CD4-positive, alpha-beta T cell (primary cell): ENCODE results near the gene ZNF268. TPM values are rescaled to one million over a fixed set of nuclear protein-coding genes. Genes with fewer than 3 reads are reported as not detected.

ENCODE experiments used
- ATAC-seq: fragments of 200-7000 bp; cut with Tn5 transposase; one replicate; pipeline ENCODE4 v1.10.0; 2022; ENCODE audit warnings: mild to moderate bottlenecking; ENCODE audit not compliant: poor library complexity
- CTCF ChIA-PET: fragments of 350-600 bp; sonication (Branson Sonifier 250); formaldehyde crosslinking; loops from one replicate; lab custom pipeline; 2021; ENCODE audit warnings: antibody characterized with exemption, inconsistent platforms; lab: Charles Lee
- POLR2A ChIA-PET: fragments of 350-600 bp; sonication (Branson Sonifier 250); formaldehyde crosslinking; loops from one replicate; lab custom pipeline; 2021; ENCODE audit warnings: antibody characterized with exemption, inconsistent platforms; lab: Charles Lee
- DNase-seq, 14 experiments: peaks; one replicate each; pipeline ENCODE4 v3.0.0-alpha.2; 2013 to 2020; ENCODE audit warnings: mixed read lengths in 2 of 14
- H3K27ac ChIP-seq, 2 donors: one replicate each; pipeline versions ENCODE4 v1.5.1 to v1.7.0; 2013; ENCODE audit warnings: low read length in 2 of 2, low read depth in 1 of 2, mild to moderate bottlenecking in 1 of 2
- H3K27me3 ChIP-seq, 2 experiments: 1 replicate in 1 of 2; 2 replicates in 1 of 2; pipeline versions ENCODE4 v1.6.1 to v1.7.0; 2013; ENCODE audit warnings: low read length in 2 of 2, control low read depth in 1 of 2, mild to moderate bottlenecking in 1 of 2, moderate library complexity in 1 of 2; ENCODE audit not compliant: insufficient read depth in 2 of 2, control insufficient read depth in 1 of 2
- H3K36me3 ChIP-seq: one replicate; pipeline ENCODE4 v1.6.1; 2013; ENCODE audit warnings: low read length, control low read depth; ENCODE audit not compliant: insufficient read depth
- H3K4me1 ChIP-seq: one replicate; pipeline ENCODE4 v1.6.1; 2013; ENCODE audit warnings: low read length, control low read depth; ENCODE audit not compliant: insufficient read depth
- H3K4me3 ChIP-seq: one replicate; pipeline ENCODE4 v1.5.1; 2013; ENCODE audit warnings: mild to moderate bottlenecking, low read length, moderate library complexity
- H3K9me3 ChIP-seq, 2 experiments: 1 replicate in 1 of 2; 2 replicates in 1 of 2; pipeline versions ENCODE4 v1.6.1 to v1.7.0; 2013; ENCODE audit warnings: low read length in 2 of 2, mild to moderate bottlenecking in 2 of 2, control low read depth in 1 of 2, moderate library complexity in 1 of 2; ENCODE audit not compliant: control insufficient read depth in 1 of 2, insufficient read depth in 1 of 2
- H3K27ac Mint-ChIP-seq: one replicate; pipeline ENCODE4 v1.8.0; 2020; ENCODE audit warnings: mixed read lengths
- H3K27me3 Mint-ChIP-seq: one replicate; pipeline ENCODE4 v1.8.0; 2021; ENCODE audit warnings: mixed read lengths
- H3K36me3 Mint-ChIP-seq: one replicate; pipeline ENCODE4 v1.8.0; 2021; ENCODE audit warnings: low read depth, mixed read lengths
- H3K4me1 Mint-ChIP-seq: one replicate; pipeline ENCODE4 v1.8.0; 2021; ENCODE audit warnings: low read depth, mixed read lengths
- H3K4me3 Mint-ChIP-seq: one replicate; pipeline ENCODE4 v1.8.0; 2020; ENCODE audit warnings: mild to moderate bottlenecking, mixed read lengths
- H3K9me3 Mint-ChIP-seq: one replicate; pipeline ENCODE4 v1.8.0; 2020; ENCODE audit warnings: mixed read lengths
- CTCF ChIP-seq: fragments of 200-600 bp; IDR thresholded peaks from one replicate; pipeline ENCODE4 v1.8.0; 2022; ENCODE audit warnings: antibody characterized with exemption, mild to moderate bottlenecking
- intact Hi-C, 2 experiments: fragments of 100-400 bp; cut with DNase I in 1 of 2; cut with micrococcal nuclease in 1 of 2; formaldehyde crosslinking; loops; one replicate each; pipeline versions ENCODE4 v1.15.1 to v1.9.0; 2023 to 2025; cut with DNase I, micrococcal nuclease
- total RNA-seq, 174 experiments: library from RNA in 2 of 174; stranded (reverse) in 2 of 174; gene quantifications; one replicate each; pipeline ENCODE4 v1.2.3 and lab custom pipeline; 2021 to 2026

ZNF268 gene
- total RNA-seq, 2 experiments from 2014 or later, result 15.1 to 17.6 TPM

- no peaks in the 10 kb centered on the region for H3K27me3 Mint-ChIP-seq
- H3K4me1 ChIP-seq, result no peaks in the 10 kb centered on the region
- no peak overlapping the region for H3K4me3 Mint-ChIP-seq
- CTCF ChIA-PET, result no interaction called here
- H3K27ac ChIP-seq, result no peak overlapping the region
- no peaks in the 10 kb centered on the region for H3K27me3 ChIP-seq
- H3K36me3 ChIP-seq, result peaks cover 49% of the 10 kb centered on the region
- ATAC-seq, result no peak
- no peak for TF ChIP-seq CTCF
- H3K36me3 Mint-ChIP-seq, result peaks cover 94% of the 10 kb centered on the region
- H3K4me3 ChIP-seq, result no peak overlapping the region
- H3K4me1 Mint-ChIP-seq, result no peaks in the 10 kb centered on the region
- H3K9me3 ChIP-seq, result peaks cover 36 to 96% of the 10 kb centered on the region in 2 experiments
- no peak overlapping the region for H3K27ac Mint-ChIP-seq
- DNase-seq, result no peak
- intact Hi-C loops, result no loop called here
- POLR2A ChIA-PET, result no interaction called here
- peaks cover 33% of the 10 kb centered on the region for H3K9me3 Mint-ChIP-seq
These were observed 25.1 kb upstream of the ZNF268 start for GRCh38 chr12:133156125-133156690.

- H3K9me3 ChIP-seq, result peaks cover 40 to 63% of the 10 kb centered on the region in 2 experiments
- no peaks in the 10 kb centered on the region for H3K27me3 Mint-ChIP-seq
- no peaks in the 10 kb centered on the region for H3K4me1 ChIP-seq
- H3K4me3 Mint-ChIP-seq, result no peak overlapping the region
- ATAC-seq (no peak), DNase-seq (no peak)
- H3K4me3 ChIP-seq, result no peak overlapping the region
- H3K4me1 Mint-ChIP-seq, result no peaks in the 10 kb centered on the region
- TF ChIP-seq CTCF, result no peak
- H3K36me3 Mint-ChIP-seq, result peaks cover 57% of the 10 kb centered on the region
- ChIA-PET POLR2A (no interaction called here), CTCF (no interaction called here)
- H3K36me3 ChIP-seq, result no peaks in the 10 kb centered on the region
- H3K27ac Mint-ChIP-seq, result no peak overlapping the region
- H3K27me3 ChIP-seq, result no peaks in the 10 kb centered on the region
- intact Hi-C loops, result no loop called here
- no peak overlapping the region for H3K27ac ChIP-seq
- peaks cover 33% of the 10 kb centered on the region for H3K9me3 Mint-ChIP-seq
These were observed 15.5 kb upstream of the ZNF268 start for GRCh38 chr12:133165776-133166175.

GRCh38 chr12:133172491-133172890, 8.8 kb upstream of the ZNF268 start:
- peaks cover 48% of the 10 kb centered on the region for H3K36me3 Mint-ChIP-seq
- H3K4me1 ChIP-seq, result no peaks in the 10 kb centered on the region
- H3K27ac ChIP-seq, result no peak overlapping the region
- H3K9me3 Mint-ChIP-seq, result peaks cover 19% of the 10 kb centered on the region
- no peaks in the 10 kb centered on the region for H3K4me1 Mint-ChIP-seq
- no peaks in the 10 kb centered on the region for H3K36me3 ChIP-seq
- ATAC-seq (no peak), DNase-seq (no peak)
- H3K27ac Mint-ChIP-seq, result no peak overlapping the region
- no peaks in the 10 kb centered on the region for H3K27me3 Mint-ChIP-seq
- ChIA-PET CTCF (no interaction called here), POLR2A (no interaction called here)
- intact Hi-C loops, result no loop called here
- no peak overlapping the region for H3K4me3 ChIP-seq
- H3K27me3 ChIP-seq, result no peaks in the 10 kb centered on the region
- H3K9me3 ChIP-seq, result peaks cover 44 to 56% of the 10 kb centered on the region in 2 experiments
- no peak overlapping the region for H3K4me3 Mint-ChIP-seq
- TF ChIP-seq CTCF, result no peak
